ENCODE measurements around the gene C19orf47.

The C19orf47 gene

GRCh38 chr19:40348125-40348913 is at the start of gene C19orf47, which contains the start of gene PLD3:
Gene C19orf47 (minus strand): TSS chr19:40348397. CDS start chr19:40341857, 6,540 bp downstream.
Gene PLD3 (plus strand): TSS chr19:40348695. CDS start chr19:40366484, 17,789 bp downstream.
- peak; percentile 99 for DNase-seq

GRCh38 chr19:40397568-40397906 is 49.3 kb upstream of the C19orf47 start:
- DNase-seq = no peak

- no peak for DNase-seq
Measured at GRCh38 chr19:40396886-40397567, 48.8 kb upstream of the C19orf47 start.

GRCh38 chr19:40395956-40396355 is 47.8 kb upstream of the C19orf47 start:
- DNase-seq = no peak

GRCh38 chr19:40394816-40395210 is 46.6 kb upstream of the C19orf47 start:
- no peak for DNase-seq

- DNase-seq = no peak
Measured at GRCh38 chr19:40393894-40394815, 46.0 kb upstream of the C19orf47 start.

- DNase-seq = no peak
Measured at GRCh38 chr19:40392894-40393517, 44.8 kb upstream of the C19orf47 start.

- no peak for DNase-seq
Measured at GRCh38 chr19:40392123-40392522, 43.9 kb upstream of the C19orf47 start.

- DNase-seq = no peak
Measured at GRCh38 chr19:40390084-40390742, 42.0 kb upstream of the C19orf47 start, which contains the start of gene HIPK4. Gene HIPK4 (minus strand): TSS chr19:40390181. CDS start chr19:40389902, 279 bp downstream.

GRCh38 chr19:40389404-40390083 is 41.3 kb upstream of the C19orf47 start:
- DNase-seq = no peak

- DNase-seq = no peak
Measured at GRCh38 chr19:40388481-40388880, 40.3 kb upstream of the C19orf47 start.

GRCh38 chr19:40387155-40387554 is 39.0 kb upstream of the C19orf47 start:
- DNase-seq = no peak

GRCh38 chr19:40383668-40384248 is 35.6 kb upstream of the C19orf47 start:
- DNase-seq = no peak

GRCh38 chr19:40381321-40381720 is 33.1 kb upstream of the C19orf47 start:
- no peak for DNase-seq

GRCh38 chr19:40380199-40381037 is 32.2 kb upstream of the C19orf47 start:
- no peak for DNase-seq

- no peak for DNase-seq
Measured at GRCh38 chr19:40379446-40380198, 31.4 kb upstream of the C19orf47 start.

- DNase-seq = no peak
Measured at GRCh38 chr19:40378509-40378908, 30.3 kb upstream of the C19orf47 start.

GRCh38 chr19:40377876-40378385 is 29.7 kb upstream of the C19orf47 start:
- no peak for DNase-seq

GRCh38 chr19:40376286-40376862 is 28.2 kb upstream of the C19orf47 start:
- no peak for DNase-seq

Data from activated CD4-positive, alpha-beta T cell treated with anti-CD3 and anti-CD28 coated beads, Interleukin-2, Interleukin-6, amounts not matched to agents 100 ng/mL and 50 ng/mL, durations not matched to agents 16 hours and 8 hours (primary cell).